Neural progenitor cell (in vitro differentiated cells): ENCODE measurements around the gene FAM13B. TPM values are rescaled to one million over a fixed set of nuclear protein-coding genes. Genes with fewer than 3 reads are reported as not detected.
"Not testable (repeated sequence)": the region's sequence is repeated elsewhere in the genome, so short reads cannot be mapped to it uniquely, and the experiment has no call there.

Source experiments
- DNase-seq: peaks from one replicate; pipeline ENCODE4 v3.0.0-alpha.2; 2016; ENCODE audit warnings: low spot score
- H2AFZ ChIP-seq: fragments of 200-600 bp; sonication (generic); replicated peaks from 2 replicates; pipeline ENCODE4 v1.6.1; 2016; ENCODE audit warnings: antibody characterized with exemption
- H3F3A ChIP-seq: fragments of 200-600 bp; sonication (generic); 2 replicates; pipeline ENCODE4 v1.6.1; 2016; ENCODE audit warnings: antibody characterized with exemption, low read depth
- H3K27ac ChIP-seq: fragments of 200-600 bp; sonication (generic); 2 replicates; pipeline ENCODE4 v1.5.1; 2016; ENCODE audit warnings: mild to moderate bottlenecking
- H3K27me3 ChIP-seq: fragments of 200-600 bp; sonication (generic); 2 replicates; pipeline ENCODE4 v1.6.1; 2016; ENCODE audit warnings: mild to moderate bottlenecking, moderate library complexity
- H3K36me3 ChIP-seq: fragments of 200-600 bp; sonication (generic); 2 replicates; pipeline ENCODE4 v1.5.1; 2016
- H3K4me1 ChIP-seq: fragments of 200-600 bp; sonication (generic); 2 replicates; pipeline ENCODE4 v1.6.1; 2016; ENCODE audit warnings: mixed run types
- H3K4me2 ChIP-seq: fragments of 200-600 bp; sonication (generic); 2 replicates; pipeline ENCODE4 v1.6.1; 2016
- H3K4me3 ChIP-seq: fragments of 200-600 bp; sonication (generic); 2 replicates; pipeline ENCODE4 v1.5.1; 2016
- H3K79me2 ChIP-seq: fragments of 200-600 bp; sonication (generic); 2 replicates; pipeline ENCODE4 v1.6.1; 2016; ENCODE audit warnings: low read depth
- H3K9ac ChIP-seq: fragments of 200-600 bp; sonication (generic); 2 replicates; pipeline ENCODE4 v1.6.1; 2016
- H3K9me3 ChIP-seq: fragments of 200-600 bp; sonication (generic); 2 replicates; pipeline ENCODE4 v1.5.1; 2016; ENCODE audit warnings: low read depth
- H4K20me1 ChIP-seq: fragments of 200-600 bp; sonication (generic); 2 replicates; pipeline ENCODE4 v1.6.1; 2016; ENCODE audit warnings: low read depth
- H3K27ac Mint-ChIP-seq: 3 replicates; pipeline ENCODE4 v1.8.0; 2021; ENCODE audit warnings: mixed read lengths
- H3K27me3 Mint-ChIP-seq: 2 replicates; pipeline ENCODE4 v1.8.0; 2022; ENCODE audit warnings: low read depth, mild to moderate bottlenecking, inconsistent platforms, moderate library complexity, mixed read lengths; ENCODE audit not compliant: insufficient read depth
- H3K36me3 Mint-ChIP-seq: 3 replicates; pipeline ENCODE4 v1.8.0; 2021; ENCODE audit warnings: mixed read lengths
- H3K4me1 Mint-ChIP-seq: 3 replicates; pipeline ENCODE4 v1.8.0; 2021; ENCODE audit warnings: mixed read lengths
- H3K4me3 Mint-ChIP-seq: 3 replicates; pipeline ENCODE4 v1.8.0; 2021; ENCODE audit warnings: mild to moderate bottlenecking, moderate library complexity, mixed read lengths
- H3K9me3 Mint-ChIP-seq: 3 replicates; pipeline ENCODE4 v1.8.0; 2020; ENCODE audit warnings: mixed read lengths
- CTCF ChIP-seq: fragments of 200-600 bp; sonication (generic); IDR thresholded peaks from 2 replicates; pipeline ENCODE4 v1.5.1; 2017; ENCODE audit warnings: antibody characterized with exemption, mild to moderate bottlenecking
- EZH2 ChIP-seq: fragments of 200-600 bp; sonication (generic); IDR thresholded peaks from 2 replicates; pipeline ENCODE4 v1.6.1; 2017; ENCODE audit warnings: antibody characterized with exemption, mild to moderate bottlenecking, moderate library complexity
- EZH2phosphoT487 ChIP-seq: fragments of 200-600 bp; sonication (generic); IDR thresholded peaks from 2 replicates; pipeline ENCODE4 v1.6.1; 2017; ENCODE audit warnings: antibody characterized with exemption
- total RNA-seq: library from RNA; depleted of rRNA; stranded (reverse); fragments of >200 nt; gene quantifications from 2 replicates; pipeline ENCODE4 v1.2.3, GENCODE V29; 2015; ENCODE audit warnings: low replicate concordance

Gene FAM13B
- total RNA-seq, 1 donor from 2014 or later = 41.7 TPM

GRCh38 chr5:138077064-138077696 is 44.3 kb upstream of the FAM13B start:
- peaks cover 29% of the 10 kb centered on the region for H3K4me1 ChIP-seq
- H3K4me2 ChIP-seq = peak overlapping the region; percentile 58
- peaks cover 12% of the 10 kb centered on the region for H3K4me1 Mint-ChIP-seq
- H2AFZ ChIP-seq = peak overlapping the region; percentile 10
- no peaks in the 10 kb centered on the region for H3K9me3 Mint-ChIP-seq
- TF ChIP-seq EZH2 (no peak), EZH2phosphoT487 (no peak), CTCF (peak; percentile 88)
- no peaks in the 10 kb centered on the region for H3K27me3 ChIP-seq
- no peak overlapping the region for H3K9ac ChIP-seq
- no peaks in the 10 kb centered on the region for H3K36me3 ChIP-seq
- DNase-seq = peak; percentile 84
- H3K36me3 Mint-ChIP-seq = no peaks in the 10 kb centered on the region
- no peak overlapping the region for H3K27ac ChIP-seq
- no peak overlapping the region for H3K4me3 Mint-ChIP-seq
- H4K20me1 ChIP-seq = no peaks in the 10 kb centered on the region
- H3K9me3 ChIP-seq = no peaks in the 10 kb centered on the region
- H3K27me3 Mint-ChIP-seq = no peaks in the 10 kb centered on the region
- peaks cover 39% of the 10 kb centered on the region for H3F3A ChIP-seq
- no peak overlapping the region for H3K4me3 ChIP-seq
- H3K79me2 ChIP-seq = no peaks in the 10 kb centered on the region
- no peak overlapping the region for H3K27ac Mint-ChIP-seq

GRCh38 chr5:138070026-138070425 is 37.1 kb upstream of the FAM13B start:
- not testable (repeated sequence) for H3K36me3 ChIP-seq, H3K4me3 Mint-ChIP-seq, H3F3A ChIP-seq, H3K9ac ChIP-seq, H3K4me1 ChIP-seq, H3K9me3 ChIP-seq, H3K27ac ChIP-seq, H2AFZ ChIP-seq, H3K36me3 Mint-ChIP-seq, H3K79me2 ChIP-seq, H3K4me3 ChIP-seq, H3K9me3 Mint-ChIP-seq, H4K20me1 ChIP-seq, H3K27me3 Mint-ChIP-seq, H3K4me1 Mint-ChIP-seq, H3K4me2 ChIP-seq, H3K27ac Mint-ChIP-seq, DNase-seq, H3K27me3 ChIP-seq

GRCh38 chr5:138068742-138069600 is 36.1 kb upstream of the FAM13B start:
- H3K9me3 Mint-ChIP-seq = peaks cover 8% of the 10 kb centered on the region
- no peak overlapping the region for H3K27ac ChIP-seq

More at GRCh38 chr5:138068742-138069600, 36.1 kb upstream of the FAM13B start:
- TF ChIP-seq EZH2phosphoT487 (no peak), EZH2 (no peak), CTCF (peak; percentile 67)
- Histone ChIP-seq H2AFZ (no peak overlapping the region), H3K4me1 (no peaks in the 10 kb centered on the region), H3F3A (no peaks in the 10 kb centered on the region), H3K36me3 (no peaks in the 10 kb centered on the region), H4K20me1 (no peaks in the 10 kb centered on the region), H3K9me3 (no peaks in the 10 kb centered on the region), H3K27me3 (no peaks in the 10 kb centered on the region), H3K79me2 (no peaks in the 10 kb centered on the region), H3K9ac (no peak overlapping the region), H3K4me2 (no peak overlapping the region), H3K4me3 (no peak overlapping the region)
- Mint-ChIP-seq H3K27me3 (no peaks in the 10 kb centered on the region), H3K4me1 (no peaks in the 10 kb centered on the region), H3K4me3 (no peak overlapping the region), H3K27ac (no peak overlapping the region), H3K36me3 (no peaks in the 10 kb centered on the region)
- peak; percentile 54 for DNase-seq
